NCI-H1105 treated with DMSO at 0.1 percent for 48 hours (cell line): ENCODE measurements around the gene MKNK2.
A peak's percentile ranks its signal among the peaks of the same experiment; 100 is the strongest.

ENCODE experiments used
- DNase-seq: peaks from one replicate; lab custom pipeline; 2025; lab: John Stamatoyannopoulos, UW

The MKNK2 gene

GRCh38 chr19:2057484-2058469, 6.7 kb upstream of the MKNK2 start:
- no peak for DNase-seq

DNA sequence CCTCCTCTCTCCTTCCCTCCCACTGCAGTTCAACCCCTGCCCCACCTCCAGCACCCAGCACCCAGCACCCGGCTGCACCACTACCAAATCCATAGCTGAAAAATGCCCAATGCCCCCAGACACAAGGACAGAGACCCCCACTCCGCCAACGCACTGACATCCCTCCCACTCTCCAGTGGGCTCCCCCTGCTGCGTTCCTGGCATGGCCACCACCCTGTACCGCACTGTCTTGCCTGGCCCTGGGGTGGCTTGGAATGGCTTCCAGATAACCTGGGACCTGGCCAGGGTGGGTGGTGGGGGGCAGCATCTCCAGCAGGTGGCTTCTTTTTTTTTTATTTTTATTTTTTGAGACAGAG, 5.8 kb upstream of the MKNK2 start:
- no peak for DNase-seq

GRCh38 chr19:2055931-2056836, 5.1 kb upstream of the MKNK2 start:
- DNase-seq = no peak

DNA sequence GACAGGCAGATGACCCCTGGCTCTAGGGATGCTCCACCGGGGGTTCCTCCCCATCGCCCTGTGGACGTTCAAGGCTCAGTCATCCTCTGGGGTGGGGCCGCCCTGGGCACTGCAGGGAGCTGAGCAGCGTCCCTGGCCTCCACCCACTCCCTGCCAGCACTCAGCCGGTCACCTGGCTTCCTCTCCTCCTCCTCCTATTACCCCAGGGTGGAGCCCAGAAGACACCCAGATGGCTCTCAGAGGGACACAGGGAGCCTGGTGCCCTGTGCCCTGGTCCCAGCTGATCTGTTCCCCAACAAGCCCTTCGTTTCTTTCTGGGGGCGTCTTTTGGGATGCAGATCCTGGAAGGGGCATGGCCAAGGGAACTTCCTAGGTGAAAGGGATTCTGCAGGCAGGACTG, 3.7 kb upstream of the MKNK2 start:
- no peak for DNase-seq

GRCh38 chr19:2053601-2054389, 2.8 kb upstream of the MKNK2 start:
- no peak for DNase-seq

- DNase-seq = no peak
Measured at GRCh38 chr19:2051773-2052704, 995 bp upstream of the MKNK2 start.

DNA sequence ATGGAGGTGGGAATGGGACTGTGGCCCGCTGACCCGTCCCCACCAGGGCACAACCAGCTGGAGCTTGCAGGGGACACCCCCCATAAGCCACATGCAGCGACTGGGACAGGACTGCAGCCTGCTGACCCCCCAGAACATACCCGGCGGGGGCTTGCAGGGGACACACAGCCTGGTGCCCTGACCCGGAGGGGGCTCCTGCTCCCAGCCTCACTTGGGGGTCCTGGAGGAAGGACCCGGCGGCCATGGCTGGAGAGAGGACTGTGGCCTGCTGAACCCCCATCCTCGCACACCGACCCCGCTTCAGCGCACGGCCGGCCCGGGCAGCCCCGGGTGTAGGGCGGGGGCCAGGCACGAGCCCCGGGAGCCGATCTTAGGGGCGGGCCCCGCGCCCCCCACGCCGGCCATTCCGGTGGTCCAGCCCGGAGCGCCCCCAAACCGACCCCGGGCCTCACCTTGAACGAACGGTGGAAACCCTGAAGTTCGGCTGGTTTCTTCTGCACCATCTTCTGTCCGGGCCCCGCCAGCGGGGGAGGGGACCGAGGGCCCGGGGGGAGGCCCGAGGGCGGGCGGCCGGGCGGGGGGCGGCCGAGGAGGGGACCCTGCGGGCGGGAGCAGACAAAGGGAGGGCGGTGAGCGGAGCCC, 574 bp downstream of the MKNK2 start:
- no peak for DNase-seq

- DNase-seq = peak; percentile 14
Measured at GRCh38 chr19:2049741-2050348, 1.2 kb downstream of the MKNK2 start.

DNA sequence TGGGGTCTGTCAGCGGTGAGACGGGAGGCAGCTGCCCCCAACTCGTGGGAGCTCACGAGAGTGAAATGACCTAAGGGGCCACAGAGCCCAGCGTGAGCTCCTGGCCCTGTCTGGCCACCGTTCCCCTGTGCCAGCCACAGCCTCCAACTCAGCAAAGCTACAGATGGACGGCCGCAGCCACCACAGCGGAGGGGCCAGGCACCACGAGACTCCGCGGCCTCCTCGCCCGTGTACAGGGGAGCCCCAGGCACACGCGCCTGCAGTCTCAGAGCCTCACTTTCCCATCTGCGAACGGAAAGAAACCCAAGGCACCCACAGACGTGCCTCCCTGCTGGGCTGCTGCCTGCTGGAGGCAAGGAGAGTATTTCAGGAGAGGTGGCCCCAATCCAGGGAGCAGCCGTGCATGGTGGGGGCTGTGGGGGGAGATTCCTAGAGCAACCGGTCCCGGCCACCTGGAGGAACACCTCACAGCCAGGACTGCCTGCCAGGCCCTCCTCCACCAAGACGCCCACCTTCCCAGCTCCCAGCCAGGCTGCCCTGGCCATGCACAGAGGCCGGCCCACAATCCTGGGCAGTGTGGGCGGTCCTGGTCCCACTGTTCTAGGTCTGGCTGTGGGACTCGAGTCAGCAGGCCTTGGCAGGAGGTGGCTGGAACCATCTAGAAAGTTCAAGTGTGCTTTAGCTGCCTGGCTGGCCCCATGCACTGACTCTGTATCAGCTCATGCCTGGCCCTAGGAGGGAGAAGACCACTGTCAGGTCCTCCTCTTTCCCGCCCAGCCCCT, 1.9 kb downstream of the MKNK2 start:
- DNase-seq = no peak

DNA sequence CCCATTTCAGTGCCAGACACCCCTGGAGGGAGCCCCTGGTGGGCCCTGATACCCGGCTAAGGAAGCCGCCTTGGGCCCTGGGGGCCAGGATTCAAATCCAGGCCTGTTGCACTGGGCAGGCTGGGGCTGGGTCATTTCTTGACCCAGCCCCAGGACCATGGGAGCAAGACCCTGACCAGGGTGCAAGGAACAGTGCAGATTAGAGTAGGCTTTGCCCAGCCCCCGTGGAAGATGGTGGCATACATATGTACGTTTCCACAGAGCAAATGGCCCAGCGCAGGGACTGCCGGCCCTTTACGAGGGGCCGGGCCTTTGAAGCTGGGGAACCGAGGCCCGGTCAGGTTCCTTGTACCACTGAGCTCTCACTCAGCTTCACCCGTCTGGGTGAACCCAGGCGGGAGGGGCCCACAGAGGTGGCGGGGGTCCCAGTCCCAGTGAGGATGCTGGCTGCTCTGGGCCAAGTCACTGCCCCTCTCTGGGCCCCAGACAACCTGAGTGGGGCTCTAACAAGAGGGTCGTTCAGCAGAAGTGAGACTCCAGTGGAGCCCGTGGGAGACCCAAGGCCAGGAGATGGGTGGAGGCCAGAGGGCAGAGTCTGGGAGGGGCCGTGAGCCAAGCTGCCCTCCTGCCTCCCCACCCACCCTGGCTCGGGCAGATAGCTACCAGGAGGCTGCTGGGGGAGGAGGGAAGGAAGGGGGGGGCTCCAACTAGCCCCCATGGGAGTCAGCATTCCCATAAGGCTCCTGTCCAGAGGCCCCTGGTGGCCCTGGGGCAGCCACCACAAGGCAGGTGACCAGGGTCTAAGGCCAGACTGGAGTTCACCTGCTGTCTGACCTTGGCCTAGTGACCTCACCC, 2.7 kb downstream of the MKNK2 start:
- no peak for DNase-seq

GRCh38 chr19:2047449-2048103, 3.5 kb downstream of the MKNK2 start:
- DNase-seq = no peak

DNA sequence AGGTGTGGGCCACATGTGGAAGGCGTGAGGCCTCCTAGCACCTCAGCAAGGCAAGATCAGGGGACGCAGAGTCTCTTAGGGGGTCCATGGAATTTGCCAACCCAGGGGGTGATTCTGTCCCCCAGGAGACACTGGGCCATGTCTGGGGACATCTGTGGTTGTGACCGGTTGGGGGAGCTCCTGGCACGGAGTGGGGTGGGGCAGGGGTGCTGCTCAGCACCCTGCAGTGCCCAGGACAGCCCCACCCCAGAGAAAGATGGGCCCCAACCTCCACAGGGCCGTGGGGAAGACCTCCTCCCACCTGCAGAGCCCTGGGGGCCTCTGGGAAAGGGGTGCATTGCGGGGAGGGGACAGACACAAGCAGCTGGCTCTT, 4.0 kb downstream of the MKNK2 start:
- no peak for DNase-seq

GRCh38 chr19:2046046-2046907, 4.8 kb downstream of the MKNK2 start:
- no peak for DNase-seq

DNA sequence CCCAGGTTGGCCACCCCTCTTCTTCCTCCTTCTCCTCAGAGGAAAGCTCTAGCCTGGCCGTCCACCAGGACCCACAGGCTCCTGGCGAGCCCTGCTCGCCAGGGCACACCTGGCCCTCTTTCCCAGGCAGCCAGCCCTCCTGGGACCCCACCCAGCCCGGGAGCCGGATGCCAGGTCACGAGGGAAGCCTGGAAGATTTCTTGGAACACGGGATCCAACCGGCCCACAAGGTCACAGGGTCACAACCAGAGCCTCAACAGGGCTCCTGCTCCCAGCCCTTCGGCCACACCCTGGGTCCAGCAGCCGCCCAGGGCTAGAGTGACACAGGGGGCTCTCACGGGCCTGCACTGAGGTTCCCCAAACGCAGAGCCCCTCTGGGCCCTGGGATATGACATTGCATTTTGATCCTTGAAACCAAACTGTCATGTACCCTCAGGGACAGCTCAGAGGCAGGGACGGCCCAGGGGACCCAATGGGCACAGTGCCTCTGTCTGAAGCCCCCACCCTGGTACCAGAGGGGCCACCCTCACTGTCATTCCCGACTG, 5.5 kb downstream of the MKNK2 start:
- no peak for DNase-seq

DNA sequence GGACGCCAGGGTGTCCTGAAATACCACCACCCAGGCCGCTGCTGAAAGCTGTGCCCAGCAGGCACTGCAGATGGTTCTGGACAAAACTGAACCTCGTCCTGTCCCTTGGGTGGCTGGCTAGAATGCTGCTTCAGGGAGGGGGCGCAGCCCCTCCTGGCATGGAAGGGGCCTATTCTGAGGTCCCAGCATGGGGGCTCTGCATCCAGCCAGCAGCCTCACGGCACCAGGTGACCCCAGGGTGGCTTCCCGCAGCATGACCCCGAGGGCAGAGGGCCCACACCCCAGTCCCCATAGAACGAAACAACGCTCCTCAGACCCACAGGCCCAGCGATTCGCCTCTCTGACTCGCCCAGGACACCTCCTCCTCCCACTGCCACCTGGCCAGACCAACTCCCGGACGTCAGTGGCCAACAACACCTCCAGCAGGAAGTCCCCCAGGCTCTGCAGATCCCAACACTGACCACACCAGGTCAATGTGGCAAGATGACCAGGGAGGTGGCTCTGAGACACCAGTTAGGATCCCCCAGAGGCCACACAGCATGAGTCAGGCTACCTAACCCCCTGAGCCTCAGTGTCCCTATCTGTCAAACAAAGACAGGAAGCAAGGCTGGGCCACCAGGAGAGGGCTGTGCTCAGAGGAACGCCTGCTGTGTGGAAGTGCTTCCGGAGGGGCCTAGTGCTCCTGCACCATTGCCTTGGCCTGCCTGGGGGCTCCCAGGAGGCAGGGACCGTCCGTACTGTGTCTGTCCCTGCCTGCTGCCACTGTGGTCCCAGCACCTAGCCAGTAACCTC, 6.1 kb downstream of the MKNK2 start:
- DNase-seq = no peak
